ENCODE data around the gene TNS2.

TNS2 gene

DNA sequence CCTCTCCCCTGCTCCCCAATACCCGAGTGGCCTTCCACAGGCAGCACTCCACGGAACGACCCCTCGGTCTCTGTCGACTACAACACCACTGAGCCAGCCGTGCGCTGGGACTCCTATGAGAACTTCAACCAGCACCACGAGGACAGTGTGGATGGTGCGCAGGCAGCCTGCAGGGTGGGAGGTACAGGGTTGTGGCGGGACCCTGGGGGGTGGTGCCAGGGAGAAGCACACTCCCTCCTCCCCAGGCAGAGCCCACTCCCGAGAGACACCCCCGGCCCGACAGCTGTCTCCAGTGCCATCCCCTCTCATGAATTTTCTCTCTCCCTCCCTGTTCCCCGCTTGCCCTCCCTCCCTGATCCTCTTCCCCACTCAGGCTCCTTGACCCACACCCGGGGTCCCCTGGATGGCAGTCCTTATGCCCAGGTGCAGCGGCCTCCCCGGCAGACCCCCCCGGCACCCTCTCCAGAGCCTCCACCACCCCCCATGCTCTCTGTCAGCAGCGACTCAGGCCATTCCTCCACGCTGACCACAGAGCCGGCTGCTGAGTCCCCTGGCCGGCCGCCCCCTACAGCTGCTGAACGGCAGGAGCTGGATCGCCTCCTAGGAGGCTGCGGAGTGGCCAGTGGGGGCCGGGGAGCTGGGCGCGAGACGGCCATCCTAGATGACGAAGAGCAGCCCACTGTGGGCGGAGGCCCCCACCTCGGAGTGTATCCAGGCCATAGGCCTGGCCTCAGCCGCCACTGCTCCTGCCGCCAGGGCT is 9.0 kb downstream of the TNS2 start:
- DNase-seq (ENCODE audit: low read depth in 3 of 3): no peak

- DNase-seq (ENCODE audit: low read depth in 3 of 3): no peak
These were observed 9.7 kb downstream of the TNS2 start for GRCh38 chr12:53059434-53060063.

GRCh38 chr12:53060064-53060720 is 10.3 kb downstream of the TNS2 start:
- no peak for DNase-seq (ENCODE audit: low read depth in 3 of 3)

GRCh38 chr12:53060721-53061276 is 10.9 kb downstream of the TNS2 start:
- no peak for DNase-seq (ENCODE audit: low read depth in 3 of 3)

DNA sequence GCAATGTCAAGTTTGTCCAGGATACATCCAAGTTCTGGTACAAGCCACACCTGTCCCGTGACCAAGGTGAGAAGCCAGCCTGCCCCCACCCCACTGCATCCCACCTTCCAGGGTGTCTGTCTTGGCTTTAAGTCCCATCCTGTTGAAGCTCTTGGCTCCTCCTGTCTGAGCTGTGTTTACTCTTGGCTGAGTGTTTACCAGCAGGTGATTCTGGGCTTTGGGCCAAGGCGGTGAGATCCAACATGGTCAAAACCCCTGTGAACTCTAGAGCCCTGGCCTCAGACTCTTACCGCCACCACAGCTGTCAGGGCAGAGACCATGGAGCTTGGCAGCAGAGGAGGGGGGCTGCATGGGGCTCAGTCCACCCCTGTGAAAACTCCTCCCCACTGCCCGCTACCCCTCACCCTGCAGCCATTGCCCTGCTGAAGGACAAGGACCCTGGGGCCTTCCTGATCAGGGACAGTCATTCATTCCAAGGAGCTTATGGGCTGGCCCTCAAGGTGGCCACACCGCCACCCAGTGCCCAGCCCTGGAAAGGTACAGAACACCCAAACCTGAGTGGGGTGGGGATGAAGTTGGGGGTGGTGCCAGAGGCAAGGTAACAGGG is 11.6 kb downstream of the TNS2 start:
- DNase-seq (ENCODE audit: low read depth in 3 of 3): no peak

GRCh38 chr12:53062011-53062961 is 12.4 kb downstream of the TNS2 start:
- DNase-seq (ENCODE audit: low read depth in 3 of 3): no peak

GRCh38 chr12:53062977-53063707 is 13.3 kb downstream of the TNS2 start:
- no peak for DNase-seq (ENCODE audit: low read depth in 3 of 3)

GRCh38 chr12:53063708-53064612 is 14.1 kb downstream of the TNS2 start:
- DNase-seq (ENCODE audit: low read depth in 3 of 3): no peak

GRCh38 chr12:53064613-53065436 is 15.0 kb downstream of the TNS2 start:
- DNase-seq (ENCODE audit: low read depth in 3 of 3): no peak

DNA sequence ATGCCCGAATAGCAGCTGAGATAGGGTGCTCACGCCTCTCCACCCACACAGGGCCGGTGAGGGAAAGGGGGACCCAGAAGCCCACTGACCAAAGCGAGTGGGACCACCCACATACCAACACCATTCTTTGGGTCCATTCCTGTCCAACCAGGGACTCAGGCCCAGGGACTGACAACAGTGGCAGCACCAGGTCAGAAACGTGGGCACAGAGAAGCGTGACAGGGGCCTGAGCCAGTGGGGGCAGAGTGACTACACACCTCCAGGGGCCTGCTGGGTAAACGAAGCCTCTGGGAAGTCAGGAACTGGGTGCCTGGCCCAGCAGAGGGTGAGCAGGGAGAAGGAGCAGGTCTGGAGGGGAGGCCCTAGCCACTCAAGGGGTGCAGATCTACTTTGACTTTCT is 15.6 kb downstream of the TNS2 start:
- no peak for DNase-seq (ENCODE audit: low read depth in 3 of 3)

DNA sequence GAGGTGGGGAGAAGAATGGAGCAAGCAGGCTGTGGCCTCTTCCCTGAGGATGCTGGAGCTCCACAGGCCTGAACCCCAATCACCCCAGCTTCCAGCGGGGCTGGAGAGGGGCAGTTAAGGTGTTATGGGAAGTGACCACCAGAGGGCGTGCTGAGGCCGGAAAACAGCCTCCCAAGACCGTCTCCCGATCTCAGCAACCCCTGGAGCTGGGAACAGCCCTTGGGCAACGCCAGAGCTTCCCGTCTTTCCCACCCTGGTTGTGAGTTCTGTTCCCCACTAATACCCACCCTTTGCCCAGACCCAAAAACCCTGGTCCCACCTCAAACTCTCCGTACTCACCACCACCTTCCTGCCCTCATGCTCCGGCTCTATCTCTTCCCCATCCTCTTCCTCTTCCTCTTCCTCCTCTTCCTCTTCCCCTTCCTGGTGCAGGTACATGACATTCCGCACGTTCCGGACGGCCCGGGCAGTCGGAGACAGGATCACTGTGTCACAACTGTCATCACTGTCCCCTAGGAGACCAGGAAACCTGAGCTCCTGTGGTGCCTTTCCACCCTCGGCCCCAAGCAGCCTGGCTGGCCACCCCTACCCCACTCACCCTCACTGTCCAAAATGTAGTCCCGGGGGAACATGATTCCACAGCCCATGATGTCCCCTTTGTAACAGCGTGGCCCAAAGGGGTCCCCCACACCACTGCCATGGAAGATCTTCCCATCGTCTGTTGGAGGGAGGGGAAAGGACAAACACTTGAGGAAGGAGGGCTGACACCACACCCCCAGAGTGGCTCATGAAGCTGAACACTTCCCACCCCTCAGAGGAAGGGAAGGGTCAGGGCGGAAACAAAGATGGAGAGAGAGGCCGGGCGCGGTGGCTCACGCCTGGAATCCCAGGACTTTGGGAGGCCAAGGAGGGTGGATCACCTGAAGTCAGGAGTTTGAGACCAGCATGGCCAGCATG is 16.4 kb downstream of the TNS2 start:
- peak in 2 of 3 experiments; percentile 36 to 50 for DNase-seq (ENCODE audit: low read depth in 3 of 3)

GRCh38 chr12:53067074-53067992 is 17.5 kb downstream of the TNS2 start:
- DNase-seq (ENCODE audit: low read depth in 3 of 3): no peak

- DNase-seq (ENCODE audit: low read depth in 3 of 3): no peak
These were observed 18.3 kb downstream of the TNS2 start for GRCh38 chr12:53067993-53068770.

- DNase-seq (ENCODE audit: low read depth in 3 of 3): no peak
These were observed 19.1 kb downstream of the TNS2 start for GRCh38 chr12:53068811-53069585.

All from stimulated activated CD4-positive, alpha-beta T cell treated with anti-CD3 and anti-CD28 coated beads, TNF-alpha, amount 100 ng/mL, for 4 hours (primary cell).